ENCODE data around the gene GPC6.

The GPC6 gene

GRCh38 chr13:94329754-94330551 lies 1103.3 kb downstream of the GPC6 start:
- H3K27ac ChIP-seq, result no peak overlapping the region; the same call in 1 of the 2 replicates
- no peak for TF ChIP-seq CTCF (conservative IDR thresholded peaks at IDR 0.05)
- TF ChIP-seq ZFX (IDR thresholded peaks at IDR 0.05), result no peak

GRCh38 chr13:94330552-94331071 lies 1104.0 kb downstream of the GPC6 start:
- H3K27ac ChIP-seq, result no peak overlapping the region

GRCh38 chr13:94331281-94331680 lies 1104.7 kb downstream of the GPC6 start:
- H3K27ac ChIP-seq, result no peak overlapping the region
- TF ChIP-seq ZFX (IDR thresholded peaks at IDR 0.05) (no peak), CTCF (conservative IDR thresholded peaks at IDR 0.05) (no peak)

More at GRCh38 chr13:94330552-94331071, 1104.0 kb downstream of the GPC6 start:
- TF ChIP-seq ZFX (IDR thresholded peaks at IDR 0.05) (no peak), CTCF (conservative IDR thresholded peaks at IDR 0.05) (no peak)

GRCh38 chr13:94332359-94333096 lies 1105.9 kb downstream of the GPC6 start:
- TF ChIP-seq CTCF (conservative IDR thresholded peaks at IDR 0.05) (no peak), ZFX (IDR thresholded peaks at IDR 0.05) (no peak)

GRCh38 chr13:94333131-94333820 lies 1106.7 kb downstream of the GPC6 start:
- no peak overlapping the region for H3K27ac ChIP-seq
- no peak for TF ChIP-seq CTCF (conservative IDR thresholded peaks at IDR 0.05)
- TF ChIP-seq ZFX (IDR thresholded peaks at IDR 0.05), result no peak

More at GRCh38 chr13:94332359-94333096, 1105.9 kb downstream of the GPC6 start:
- no peak overlapping the region for H3K27ac ChIP-seq

GRCh38 chr13:94335761-94336526 lies 1109.3 kb downstream of the GPC6 start:
- no peak for TF ChIP-seq CTCF (conservative IDR thresholded peaks at IDR 0.05)
- no peak for TF ChIP-seq ZFX (IDR thresholded peaks at IDR 0.05)
- H3K27ac ChIP-seq, result no peak overlapping the region
